GM12801 (cell line): Measurements from ENCODE around the gene DRAXIN.

Experiments
- CTCF ChIP-seq: IDR thresholded peaks from one replicate; pipeline ENCODE4 v1.5.1; 2011; ENCODE audit warnings: control low read depth; ENCODE audit not compliant: insufficient read length; ENCODE audit errors: extremely low read depth

DRAXIN gene

GRCh38 chr1:11658542-11658941 lies 33.0 kb upstream of the DRAXIN start:
- no peak for TF ChIP-seq CTCF

- no peak for TF ChIP-seq CTCF
Measured at GRCh38 chr1:11659748-11660147, 31.8 kb upstream of the DRAXIN start.

GRCh38 chr1:11661103-11661502 lies 30.4 kb upstream of the DRAXIN start:
- TF ChIP-seq CTCF: no peak

- TF ChIP-seq CTCF: no peak
Measured at GRCh38 chr1:11664336-11665065, 27.0 kb upstream of the DRAXIN start.

- TF ChIP-seq CTCF: no peak
Measured at GRCh38 chr1:11668516-11668915, 23.0 kb upstream of the DRAXIN start.

GRCh38 chr1:11670747-11671146 lies 20.8 kb upstream of the DRAXIN start:
- TF ChIP-seq CTCF: no peak

GRCh38 chr1:11671205-11671543 lies 20.3 kb upstream of the DRAXIN start:
- TF ChIP-seq CTCF: no peak
